DMS114 treated with DMSO at 0.1 percent for 48 hours (cell line): ENCODE results near the gene TTLL11.

Experiments used
- DNase-seq: peaks from one replicate; lab custom pipeline; 2025; ENCODE audit not compliant: unreplicated experiment; lab: John Stamatoyannopoulos, UW

TTLL11 gene

GRCh38 chr9:121944711-121945191, 148.4 kb downstream of the TTLL11 start:
- no peak for DNase-seq

GRCh38 chr9:121943463-121943862, 149.6 kb downstream of the TTLL11 start:
- no peak for DNase-seq

- no peak for DNase-seq
Observed at GRCh38 chr9:121942866-121943382, 150.2 kb downstream of the TTLL11 start.

- DNase-seq = no peak
Observed at GRCh38 chr9:121942313-121942712, 150.8 kb downstream of the TTLL11 start.

GRCh38 chr9:121939643-121940042, 153.5 kb downstream of the TTLL11 start:
- DNase-seq = no peak

GRCh38 chr9:121938621-121939020, 154.5 kb downstream of the TTLL11 start:
- no peak for DNase-seq

- no peak for DNase-seq
Observed at GRCh38 chr9:121937240-121937639, 155.9 kb downstream of the TTLL11 start.

- no peak for DNase-seq
Observed at GRCh38 chr9:121935739-121936138, 157.4 kb downstream of the TTLL11 start.

- no peak for DNase-seq
Observed at GRCh38 chr9:121930956-121931355, 162.2 kb downstream of the TTLL11 start.

GRCh38 chr9:121929893-121930875, 162.9 kb downstream of the TTLL11 start:
- no peak for DNase-seq

GRCh38 chr9:121927636-121928035, 165.5 kb downstream of the TTLL11 start:
- DNase-seq = no peak

GRCh38 chr9:121927081-121927480, 166.0 kb downstream of the TTLL11 start:
- no peak for DNase-seq

GRCh38 chr9:121926351-121926801, 166.7 kb downstream of the TTLL11 start:
- no peak for DNase-seq

- no peak for DNase-seq
Observed at GRCh38 chr9:121925935-121926334, 167.2 kb downstream of the TTLL11 start.

- DNase-seq = no peak
Observed at GRCh38 chr9:121924700-121925099, 168.4 kb downstream of the TTLL11 start.

GRCh38 chr9:121921444-121921843, 171.7 kb downstream of the TTLL11 start:
- no peak for DNase-seq

- no peak for DNase-seq
Observed at GRCh38 chr9:121917375-121918335, 175.5 kb downstream of the TTLL11 start.

GRCh38 chr9:121915304-121915625, 177.8 kb downstream of the TTLL11 start:
- DNase-seq = no peak

GRCh38 chr9:121914604-121915303, 178.4 kb downstream of the TTLL11 start:
- no peak for DNase-seq

GRCh38 chr9:121914017-121914595, 179.0 kb downstream of the TTLL11 start:
- no peak for DNase-seq
